CD8-positive, alpha-beta memory T cell (primary cell): Measurements from ENCODE around the gene CDK5RAP2. TPM values are rescaled to one million over a fixed set of nuclear protein-coding genes. Genes with fewer than 3 reads are reported as not detected.
A peak's percentile ranks its signal among the peaks of the same experiment; 100 is the strongest.

Source experiments
- CTCF ChIA-PET: fragments of 350-600 bp; sonication (Branson Sonifier 250); formaldehyde crosslinking; loops from one replicate; lab custom pipeline; 2021; ENCODE audit warnings: antibody characterized with exemption; lab: Charles Lee
- POLR2A ChIA-PET: fragments of 350-600 bp; sonication (Branson Sonifier 250); formaldehyde crosslinking; loops from one replicate; lab custom pipeline; 2021; ENCODE audit warnings: antibody characterized with exemption; lab: Charles Lee
- DNase-seq, 5 donors: peaks; one replicate each; pipeline versions ENCODE4 v3.0.0 to v3.0.0-alpha.2; 2020 to 2022; ENCODE audit warnings: mixed read lengths in 1 of 5
- H3K27ac ChIP-seq: one replicate; pipeline ENCODE4 v1.7.0; 2013; ENCODE audit warnings: low read depth, mild to moderate bottlenecking, low read length, moderate library complexity
- H3K27me3 ChIP-seq: 2 replicates; pipeline ENCODE4 v1.7.0; 2013; ENCODE audit warnings: low read length, mild to moderate bottlenecking; ENCODE audit not compliant: insufficient read depth, poor library complexity, severe bottlenecking
- H3K36me3 ChIP-seq: 2 replicates; pipeline ENCODE4 v1.7.0; 2013; ENCODE audit warnings: mild to moderate bottlenecking, low read length, moderate library complexity; ENCODE audit not compliant: insufficient read depth
- H3K4me1 ChIP-seq: 2 replicates; pipeline ENCODE4 v1.7.0; 2013; ENCODE audit warnings: mild to moderate bottlenecking, low read length, moderate library complexity; ENCODE audit not compliant: insufficient read depth
- H3K4me3 ChIP-seq: 2 replicates; pipeline ENCODE4 v1.7.0; 2013; ENCODE audit warnings: mild to moderate bottlenecking, low read length
- H3K9me3 ChIP-seq: 2 replicates; pipeline ENCODE4 v1.7.0; 2013; ENCODE audit warnings: mild to moderate bottlenecking, low read length
- H3K27ac Mint-ChIP-seq, 8 donors: one replicate each; pipeline ENCODE4 v1.8.0; 2020 to 2021; ENCODE audit warnings: mixed read lengths in 8 of 8, mild to moderate bottlenecking in 6 of 8, inconsistent platforms in 3 of 8, moderate library complexity in 3 of 8
- H3K27me3 Mint-ChIP-seq, 2 donors: one replicate each; pipeline ENCODE4 v1.8.0; 2020 to 2021; ENCODE audit warnings: mixed read lengths in 2 of 2, mild to moderate bottlenecking in 1 of 2, moderate library complexity in 1 of 2
- H3K36me3 Mint-ChIP-seq, 3 donors: one replicate each; pipeline ENCODE4 v1.8.0; 2020 to 2021; ENCODE audit warnings: mixed read lengths in 3 of 3, inconsistent platforms in 1 of 3, mild to moderate bottlenecking in 1 of 3
- H3K4me1 Mint-ChIP-seq, 3 donors: one replicate each; pipeline ENCODE4 v1.8.0; 2020 to 2021; ENCODE audit warnings: mixed read lengths in 3 of 3, inconsistent platforms in 1 of 3, mild to moderate bottlenecking in 1 of 3
- H3K4me3 Mint-ChIP-seq, 7 donors: one replicate each; pipeline ENCODE4 v1.8.0; 2020 to 2021; ENCODE audit warnings: mixed read lengths in 7 of 7, mild to moderate bottlenecking in 6 of 7, moderate library complexity in 4 of 7, inconsistent platforms in 2 of 7
- H3K9me3 Mint-ChIP-seq, 5 donors: one replicate each; pipeline ENCODE4 v1.8.0; 2020 to 2022; ENCODE audit warnings: mixed read lengths in 5 of 5, mild to moderate bottlenecking in 3 of 5, moderate library complexity in 2 of 5, inconsistent platforms in 1 of 5
- polyA plus RNA-seq: library from polyadenylated mRNA; unstranded; fragments of 300-500 nt; fragmentation: Illumina TruSeq; gene quantifications from one replicate; pipeline ENCODE4 v1.2.3, GENCODE V29; 2021
- total RNA-seq, 2 experiments: library from RNA; stranded (reverse); gene quantifications; one replicate each; pipeline ENCODE4 v1.2.3, GENCODE V29; 2021

Gene CDK5RAP2
- total and polyA plus RNA-seq, 3 experiments from 2014 or later: 34.0 to 56.8 (median 56.6) TPM

DNA sequence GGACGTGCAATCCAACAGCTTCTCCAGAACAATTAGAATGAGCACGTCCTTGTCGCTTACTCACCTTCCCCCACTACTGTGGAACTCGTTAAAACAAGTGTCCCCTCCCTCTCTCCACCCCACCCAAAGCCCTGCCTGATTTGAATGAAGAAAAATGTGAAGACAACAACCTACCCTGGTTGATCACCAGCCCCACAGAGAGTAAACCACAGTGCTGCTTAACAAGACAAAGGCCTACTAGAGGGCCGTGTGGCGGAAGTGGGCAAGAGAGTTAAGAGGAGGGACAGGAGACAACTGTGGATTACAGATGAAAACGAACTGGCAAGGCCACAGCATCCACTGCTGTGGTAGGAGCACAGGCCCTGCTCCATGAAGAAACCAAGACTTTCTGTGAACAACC lies 51.1 kb downstream of the CDK5RAP2 start:
- Histone ChIP-seq H3K4me3 (no peak overlapping the region), H3K4me1 (no peaks in the 10 kb centered on the region), H3K36me3 (peaks cover 65% of the 10 kb centered on the region), H3K27ac (no peak overlapping the region), H3K9me3 (no peaks in the 10 kb centered on the region), H3K27me3 (no peaks in the 10 kb centered on the region)
- Mint-ChIP-seq H3K36me3 (peaks cover 40 to 95% (median 56%) of the 10 kb centered on the region in 3 donors), H3K27me3 (no peaks in the 10 kb centered on the region), H3K27ac (peak overlapping the region in 1 of 8 donors; percentile 52), H3K4me1 (peaks cover 0 to 8% (median 0%) of the 10 kb centered on the region in 3 donors), H3K4me3 (no peak overlapping the region), H3K9me3 (no peaks in the 10 kb centered on the region)
- CTCF ChIA-PET: no interaction called here
- POLR2A ChIA-PET: no interaction called here
- DNase-seq: no peak

DNA sequence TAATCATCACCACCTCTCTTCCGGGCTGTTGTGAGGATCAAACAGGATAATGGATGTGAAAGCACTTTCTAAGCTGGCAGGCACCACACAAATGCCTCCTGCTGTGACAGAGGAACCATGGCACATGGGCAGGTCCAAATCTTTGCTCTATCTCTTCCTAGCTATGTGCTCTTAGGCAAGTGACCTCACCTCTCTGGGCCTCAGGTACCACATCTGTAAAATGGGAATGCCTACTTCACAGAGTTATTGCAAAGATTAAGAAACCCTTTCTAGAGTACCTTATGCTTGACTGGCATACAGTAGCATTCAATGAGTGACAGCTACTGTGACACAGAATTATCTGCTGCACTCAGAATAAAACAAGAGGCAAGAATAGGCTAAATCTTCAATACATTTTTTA lies 51.6 kb downstream of the CDK5RAP2 start:
- H3K36me3 Mint-ChIP-seq: peaks cover 37 to 97% (median 57%) of the 10 kb centered on the region in 3 donors
- CTCF ChIA-PET: no interaction called here
- H3K4me1 ChIP-seq: no peaks in the 10 kb centered on the region

DNA sequence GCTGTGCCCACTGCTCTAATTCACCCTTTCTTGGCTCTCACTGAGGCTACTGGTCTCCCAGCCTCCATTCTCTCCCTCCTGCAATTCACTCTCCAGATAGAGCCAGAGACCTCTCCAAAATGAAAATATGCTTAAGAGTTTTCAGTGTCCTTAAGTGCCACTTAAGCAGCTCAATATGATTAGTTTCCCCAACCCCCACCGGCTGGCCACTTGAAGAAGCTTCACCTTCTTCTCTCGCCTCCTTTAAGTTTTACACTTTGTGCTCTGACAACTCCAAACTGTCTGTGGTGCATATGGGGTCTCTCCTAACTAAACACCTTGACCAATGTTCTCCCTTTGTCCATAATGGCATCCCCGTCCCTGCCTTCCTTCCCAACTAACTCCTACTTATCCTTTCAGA lies 53.4 kb downstream of the CDK5RAP2 start:
- Histone ChIP-seq H3K9me3 (no peaks in the 10 kb centered on the region), H3K4me1 (no peaks in the 10 kb centered on the region), H3K27ac (no peak overlapping the region), H3K27me3 (no peaks in the 10 kb centered on the region), H3K36me3 (peaks cover 52% of the 10 kb centered on the region), H3K4me3 (no peak overlapping the region)
- peaks cover 30 to 94% (median 62%) of the 10 kb centered on the region in 3 donors for H3K36me3 Mint-ChIP-seq
- no peaks in the 10 kb centered on the region for H3K27me3 Mint-ChIP-seq
- DNase-seq: no peak
- H3K4me1 Mint-ChIP-seq: no peaks in the 10 kb centered on the region
- peak overlapping the region in 2 of 8 donors; percentile 30 to 81 for H3K27ac Mint-ChIP-seq
- ChIA-PET POLR2A (no interaction called here), CTCF (no interaction called here)
- H3K4me3 Mint-ChIP-seq: no peak overlapping the region
- no peaks in the 10 kb centered on the region for H3K9me3 Mint-ChIP-seq

More for the DNA sequence above, 51.6 kb downstream of the CDK5RAP2 start:
- H3K27me3 Mint-ChIP-seq: no peaks in the 10 kb centered on the region
- no peaks in the 10 kb centered on the region for H3K9me3 Mint-ChIP-seq
- Histone ChIP-seq H3K27ac (no peak overlapping the region), H3K27me3 (no peaks in the 10 kb centered on the region), H3K4me3 (no peak overlapping the region), H3K36me3 (peaks cover 65% of the 10 kb centered on the region), H3K9me3 (no peaks in the 10 kb centered on the region)
- peaks cover 0 to 8% (median 0%) of the 10 kb centered on the region in 3 donors for H3K4me1 Mint-ChIP-seq
- no peak overlapping the region for H3K4me3 Mint-ChIP-seq
- no peak for DNase-seq
- H3K27ac Mint-ChIP-seq: no peak overlapping the region
- POLR2A ChIA-PET: no interaction called here

DNA sequence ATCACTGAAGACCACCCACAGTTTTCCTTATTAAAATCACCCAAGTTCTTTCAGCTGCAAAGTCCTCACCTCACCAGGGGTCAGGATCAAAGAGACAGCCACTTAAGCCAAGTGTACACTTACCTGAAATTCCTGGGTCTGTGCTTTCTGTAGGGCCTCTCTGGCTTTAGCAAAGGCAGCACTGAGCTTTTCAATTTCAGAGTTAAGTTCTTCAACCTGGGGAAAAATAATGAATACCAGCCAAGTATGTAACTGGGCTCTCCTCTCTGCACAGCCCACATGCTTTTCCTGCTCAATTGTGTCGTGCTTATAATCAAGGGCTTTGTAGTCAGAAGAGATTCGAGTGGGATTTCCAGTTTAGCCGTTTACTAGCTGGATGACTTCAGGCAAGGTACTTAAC lies 55.1 kb downstream of the CDK5RAP2 start:
- H3K4me3 ChIP-seq: no peak overlapping the region
- H3K27me3 ChIP-seq: no peaks in the 10 kb centered on the region
- peaks cover 48% of the 10 kb centered on the region for H3K36me3 ChIP-seq
- Mint-ChIP-seq H3K9me3 (no peaks in the 10 kb centered on the region), H3K27me3 (no peaks in the 10 kb centered on the region), H3K4me1 (no peaks in the 10 kb centered on the region), H3K36me3 (peaks cover 23 to 87% (median 57%) of the 10 kb centered on the region in 3 donors), H3K27ac (no peak overlapping the region), H3K4me3 (no peak overlapping the region)
- CTCF ChIA-PET: no interaction called here
- DNase-seq: no peak
- no peaks in the 10 kb centered on the region for H3K4me1 ChIP-seq
- no peak overlapping the region for H3K27ac ChIP-seq
- H3K9me3 ChIP-seq: no peaks in the 10 kb centered on the region
- POLR2A ChIA-PET: no interaction called here

DNA sequence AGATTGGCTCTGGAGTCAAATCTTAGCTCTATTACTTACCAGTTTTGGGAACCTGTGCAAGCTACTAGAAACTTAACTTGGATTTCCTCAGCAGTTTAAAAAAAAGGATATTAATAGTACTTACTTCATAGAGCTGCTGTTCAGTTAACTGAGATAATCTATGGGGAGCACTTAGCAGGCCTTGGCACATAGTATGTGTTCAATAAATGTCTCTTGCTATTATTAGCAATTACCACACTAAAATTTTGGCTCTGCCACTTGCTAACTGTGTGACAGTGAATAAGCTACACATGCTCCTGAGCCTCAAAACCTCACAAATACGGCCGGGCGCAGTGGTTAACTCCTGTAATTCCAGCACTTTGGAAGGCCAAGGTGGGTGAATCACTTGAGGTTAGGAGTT lies 55.9 kb downstream of the CDK5RAP2 start:
- DNase-seq: no peak
- H3K4me1 Mint-ChIP-seq: no peaks in the 10 kb centered on the region
- POLR2A ChIA-PET: no interaction called here
- CTCF ChIA-PET: no interaction called here
- no peaks in the 10 kb centered on the region for H3K27me3 ChIP-seq
- no peak overlapping the region for H3K4me3 Mint-ChIP-seq
- peaks cover 40% of the 10 kb centered on the region for H3K36me3 ChIP-seq
- H3K36me3 Mint-ChIP-seq: peaks cover 30 to 85% (median 55%) of the 10 kb centered on the region in 3 donors
- no peak overlapping the region for H3K27ac ChIP-seq
- no peaks in the 10 kb centered on the region for H3K4me1 ChIP-seq
- H3K9me3 ChIP-seq: no peaks in the 10 kb centered on the region
- H3K27ac Mint-ChIP-seq: no peak overlapping the region
- no peak overlapping the region for H3K4me3 ChIP-seq
- no peaks in the 10 kb centered on the region for H3K9me3 Mint-ChIP-seq
- H3K27me3 Mint-ChIP-seq: no peaks in the 10 kb centered on the region

DNA sequence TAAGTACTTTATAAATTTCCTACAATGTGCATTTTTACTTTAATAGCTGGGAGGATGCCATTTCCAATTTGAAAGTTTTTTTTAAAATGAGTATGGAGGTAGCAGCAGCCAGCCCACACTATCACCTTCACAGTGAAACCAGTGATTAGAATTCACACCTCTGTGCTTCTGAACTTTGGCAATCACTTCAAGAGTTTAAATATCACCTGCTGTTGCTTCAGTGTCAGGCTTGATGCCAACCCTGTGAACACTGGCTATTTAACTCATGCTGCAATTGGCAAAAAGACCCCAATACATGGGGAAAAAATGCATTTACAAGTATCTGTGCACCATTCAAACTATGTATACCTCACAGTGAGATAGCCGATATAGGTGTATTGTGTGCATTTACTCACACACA lies 57.4 kb downstream of the CDK5RAP2 start:
- DNase-seq: no peak
- H3K9me3 Mint-ChIP-seq: peaks cover 0 to 3% (median 0%) of the 10 kb centered on the region in 5 donors
- no peaks in the 10 kb centered on the region for H3K9me3 ChIP-seq
- H3K27me3 Mint-ChIP-seq: no peaks in the 10 kb centered on the region
- H3K36me3 ChIP-seq: peaks cover 25% of the 10 kb centered on the region
- no peak overlapping the region for H3K27ac ChIP-seq
- CTCF ChIA-PET: no interaction called here
- H3K27me3 ChIP-seq: no peaks in the 10 kb centered on the region
- POLR2A ChIA-PET: no interaction called here
- no peaks in the 10 kb centered on the region for H3K4me1 ChIP-seq
- H3K36me3 Mint-ChIP-seq: peaks cover 32 to 83% (median 53%) of the 10 kb centered on the region in 3 donors
- H3K27ac Mint-ChIP-seq: no peak overlapping the region
- H3K4me1 Mint-ChIP-seq: no peaks in the 10 kb centered on the region
- H3K4me3 Mint-ChIP-seq: no peak overlapping the region
- H3K4me3 ChIP-seq: no peak overlapping the region

DNA sequence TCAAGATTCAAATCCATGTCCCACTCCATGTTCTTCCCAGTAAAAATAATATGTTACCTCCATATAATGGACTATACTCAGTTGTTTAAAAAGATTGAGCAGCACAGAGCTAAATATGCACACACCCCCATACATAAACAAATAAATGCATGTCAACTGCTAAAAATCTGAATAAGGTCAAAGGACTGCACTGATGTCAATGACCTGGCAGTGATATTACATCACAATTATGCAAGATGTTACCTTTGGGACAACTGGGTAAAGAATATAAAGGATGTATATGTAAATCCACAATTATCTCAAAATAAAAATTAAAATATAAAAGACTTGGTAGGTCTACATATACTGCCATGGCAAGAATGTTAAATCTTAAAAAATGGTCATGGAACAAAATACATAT lies 57.9 kb downstream of the CDK5RAP2 start:
- CTCF ChIA-PET: interaction anchor here (1.3 kb wide), 1 partner anchor 14 kb away, joined by 3 read pairs; no protein-coding TSS in a partner anchor

DNA sequence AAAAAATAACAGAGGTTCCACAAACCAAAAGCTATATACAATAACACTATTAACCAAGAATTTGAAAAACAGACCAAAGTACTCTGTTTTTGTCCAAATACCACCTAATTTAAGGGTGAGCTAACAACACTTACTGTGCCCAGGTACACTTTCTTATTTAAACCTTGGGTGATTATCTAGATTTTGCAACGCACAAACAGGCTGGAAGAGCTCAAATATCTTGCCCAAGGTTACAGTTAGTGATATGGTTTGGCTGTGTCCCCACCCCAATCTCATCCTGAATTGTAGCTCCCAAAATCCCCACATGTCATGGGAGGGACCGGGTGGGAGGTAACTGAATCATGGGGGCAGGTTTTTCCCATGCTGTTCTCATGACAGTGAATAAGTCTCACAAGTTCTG lies 58.9 kb downstream of the CDK5RAP2 start:
- no peak overlapping the region for H3K4me3 ChIP-seq
- H3K27ac Mint-ChIP-seq: peak overlapping the region in 1 of 8 donors; percentile 3
- H3K36me3 Mint-ChIP-seq: peaks cover 31 to 80% (median 47%) of the 10 kb centered on the region in 3 donors
- H3K9me3 Mint-ChIP-seq: peaks cover 0 to 3% (median 0%) of the 10 kb centered on the region in 5 donors
- no peaks in the 10 kb centered on the region for H3K9me3 ChIP-seq
- no peaks in the 10 kb centered on the region for H3K4me1 Mint-ChIP-seq
- H3K4me3 Mint-ChIP-seq: no peak overlapping the region
- DNase-seq: no peak
- peaks cover 19% of the 10 kb centered on the region for H3K36me3 ChIP-seq
- H3K4me1 ChIP-seq: no peaks in the 10 kb centered on the region
- POLR2A ChIA-PET: no interaction called here
- no peak overlapping the region for H3K27ac ChIP-seq
- H3K27me3 ChIP-seq: no peaks in the 10 kb centered on the region
- CTCF ChIA-PET: interaction anchor here (1.0 to 1.3 kb wide), 3 partner anchors 9 to 15 kb away, joined by 3 to 4 read pairs (median 3); no protein-coding TSS in a partner anchor
- H3K27me3 Mint-ChIP-seq: no peaks in the 10 kb centered on the region

More for the DNA sequence above, 57.9 kb downstream of the CDK5RAP2 start:
- H3K36me3 ChIP-seq: peaks cover 23% of the 10 kb centered on the region
- H3K4me1 ChIP-seq: no peaks in the 10 kb centered on the region
- Mint-ChIP-seq H3K9me3 (peaks cover 0 to 3% (median 0%) of the 10 kb centered on the region in 5 donors), H3K4me3 (no peak overlapping the region), H3K27ac (no peak overlapping the region), H3K4me1 (no peaks in the 10 kb centered on the region), H3K36me3 (peaks cover 35 to 83% (median 51%) of the 10 kb centered on the region in 3 donors), H3K27me3 (no peaks in the 10 kb centered on the region)
- H3K4me3 ChIP-seq: no peak overlapping the region
- no peaks in the 10 kb centered on the region for H3K27me3 ChIP-seq
- DNase-seq: no peak
- no peak overlapping the region for H3K27ac ChIP-seq
- POLR2A ChIA-PET: no interaction called here
- H3K9me3 ChIP-seq: no peaks in the 10 kb centered on the region
